OCI-LY3 (cell line): ENCODE measurements around the gene MBP.
A peak's percentile ranks its signal among the peaks of the same experiment; 100 is the strongest.

Experiments used
- H2AFZ ChIP-seq: fragments of 200-600, 300-600 bp; shearing (Covaris generic); 2 replicates; pipeline ENCODE4 v1.6.0; 2014; ENCODE audit warnings: antibody characterized with exemption, low read depth, low read length
- H3K27ac ChIP-seq: fragments of 200-600, 300-600 bp; sonication (generic); 2 replicates; pipeline ENCODE4 v1.5.1; 2014; ENCODE audit warnings: mild to moderate bottlenecking, low read length, moderate library complexity, mixed read lengths
- H3K27me3 ChIP-seq: fragments of 200-600, 300-600 bp; sonication (generic); 2 replicates; pipeline ENCODE4 v1.6.1; 2014; ENCODE audit warnings: low read depth, low read length, mixed read lengths
- H3K36me3 ChIP-seq: fragments of 200-600, 300-600 bp; sonication (generic); replicated peaks from 2 replicates; pipeline ENCODE3; 2014; ENCODE audit warnings: low read depth, low read length, mixed read lengths
- H3K4me1 ChIP-seq: fragments of 300-600, 200-600 bp; sonication (generic); 2 replicates; pipeline ENCODE4 v1.6.1; 2014; ENCODE audit warnings: low read length, mixed read lengths
- H3K4me2 ChIP-seq: fragments of 200-600, 300-600 bp; sonication (generic); 2 replicates; pipeline ENCODE4 v1.6.1; 2014; ENCODE audit warnings: low read length, mixed read lengths
- H3K4me3 ChIP-seq: fragments of 300-600, 200-600 bp; sonication (generic); 2 replicates; pipeline ENCODE4 v1.5.1; 2014; ENCODE audit warnings: antibody characterized with exemption, mild to moderate bottlenecking, low read length, moderate library complexity
- H3K79me2 ChIP-seq: fragments of 300-600, 200-600 bp; shearing (Covaris generic); 2 replicates; pipeline ENCODE4 v1.6.1; 2014; ENCODE audit warnings: mild to moderate bottlenecking, low read length, mixed read lengths
- H3K9ac ChIP-seq: fragments of 300-600, 200-600 bp; shearing (Covaris generic); 2 replicates; pipeline ENCODE4 v1.6.0; 2014; ENCODE audit warnings: mild to moderate bottlenecking, low read length, moderate library complexity
- H3K9me3 ChIP-seq: fragments of 200-600, 300-600 bp; shearing (Covaris generic); 2 replicates; pipeline ENCODE4 v1.6.1; 2014; ENCODE audit warnings: low read length, mixed read lengths; ENCODE audit not compliant: insufficient read depth
- H4K20me1 ChIP-seq: fragments of 200-600, 300-600 bp; sonication (generic); 2 replicates; pipeline ENCODE4 v1.6.1; 2016; ENCODE audit warnings: low read length, mixed read lengths; ENCODE audit not compliant: insufficient read depth
- CTCF ChIP-seq: fragments of 200-600, 300-600 bp; sonication (generic); IDR thresholded peaks from 2 replicates; pipeline ENCODE4 v1.5.1; 2014; ENCODE audit warnings: antibody characterized with exemption, low read length, low read depth
- EZH2phosphoT487 ChIP-seq: fragments of 200-600 bp; shearing (Covaris generic); IDR thresholded peaks from 2 replicates; pipeline ENCODE4 v1.6.1; 2018; ENCODE audit warnings: antibody characterized with exemption, mixed run types, low read depth

Gene MBP

GRCh38 chr18:77132369-77133050 is at the start of gene MBP:
TSS of gene MBP (minus strand) at chr18:77132783. CDS start at chr18:77105261, 27,522 bp downstream.
- Histone ChIP-seq H3K4me3 (peak within 1 kb of the TSS; percentile 81), H3K4me2 (peak within 1 kb of the TSS; percentile 81), H2AFZ (peak within 1 kb of the TSS; percentile 62), H3K36me3 (peaks cover 26% of the 10 kb centered on the region), H3K27me3 (peaks cover 11% of the 10 kb centered on the region; the same call in 1 of the 2 replicates), H3K4me1 (peaks cover 26% of the 10 kb centered on the region), H3K79me2 (peaks cover 44% of the 10 kb centered on the region), H3K27ac (peak within 1 kb of the TSS; percentile 60), H4K20me1 (peaks cover 15% of the 10 kb centered on the region; the same call in 1 of the 2 replicates), H3K9me3 (no peaks in the 10 kb centered on the region), H3K9ac (peak within 1 kb of the TSS; percentile 91)
- TF ChIP-seq CTCF: no peak
- no peak for TF ChIP-seq EZH2phosphoT487

GRCh38 chr18:77181950-77182707 is 49.5 kb upstream of the MBP start:
- Histone ChIP-seq H3K4me1 (peaks cover 11% of the 10 kb centered on the region), H3K9ac (no peak overlapping the region), H4K20me1 (no peaks in the 10 kb centered on the region), H3K4me2 (peak overlapping the region; percentile 34), H2AFZ (no peak overlapping the region; the same call in 1 of the 2 replicates), H3K4me3 (peak overlapping the region; percentile 11), H3K27ac (no peak overlapping the region), H3K27me3 (peaks cover 5% of the 10 kb centered on the region; the same call in 1 of the 2 replicates), H3K36me3 (no peaks in the 10 kb centered on the region), H3K9me3 (no peaks in the 10 kb centered on the region), H3K79me2 (no peaks in the 10 kb centered on the region)
- TF ChIP-seq CTCF (no peak), EZH2phosphoT487 (no peak)

- H3K9ac ChIP-seq: no peak overlapping the region
- no peak overlapping the region for H3K4me3 ChIP-seq
- H3K79me2 ChIP-seq: no peaks in the 10 kb centered on the region
- TF ChIP-seq CTCF (no peak), EZH2phosphoT487 (no peak)
- H4K20me1 ChIP-seq: no peaks in the 10 kb centered on the region
- peaks cover 5% of the 10 kb centered on the region; the same call in 1 of the 2 replicates for H3K27me3 ChIP-seq
- no peaks in the 10 kb centered on the region for H3K9me3 ChIP-seq
- no peak overlapping the region for H3K4me2 ChIP-seq
- no peak overlapping the region for H2AFZ ChIP-seq
- no peak overlapping the region for H3K27ac ChIP-seq
- peaks cover 11% of the 10 kb centered on the region for H3K4me1 ChIP-seq
- H3K36me3 ChIP-seq: no peaks in the 10 kb centered on the region
Measured at GRCh38 chr18:77178559-77178958, 46.0 kb upstream of the MBP start.

- no peak overlapping the region for H3K4me3 ChIP-seq
- no peaks in the 10 kb centered on the region for H4K20me1 ChIP-seq
- H3K4me2 ChIP-seq: no peak overlapping the region
- no peak for TF ChIP-seq CTCF
- TF ChIP-seq EZH2phosphoT487: no peak
- no peak overlapping the region for H3K9ac ChIP-seq
- H3K4me1 ChIP-seq: peaks cover 5% of the 10 kb centered on the region
- H2AFZ ChIP-seq: no peak overlapping the region
- no peaks in the 10 kb centered on the region for H3K79me2 ChIP-seq
- peaks cover 4% of the 10 kb centered on the region; the same call in 1 of the 2 replicates for H3K27me3 ChIP-seq
- no peaks in the 10 kb centered on the region for H3K36me3 ChIP-seq
- no peak overlapping the region for H3K27ac ChIP-seq
- H3K9me3 ChIP-seq: no peaks in the 10 kb centered on the region
Measured at GRCh38 chr18:77177009-77177408, 44.4 kb upstream of the MBP start.
